Right ventricle myocardium inferior (tissue), 1 donor: ENCODE data around the gene BSN. TPM values are rescaled to one million over a fixed set of nuclear protein-coding genes. Genes with fewer than 3 reads are reported as not detected.

Source experiments
- ATAC-seq: fragments of 200-7000 bp; cut with Tn5 transposase; one replicate; pipeline ENCODE4 v1.9.1; 2020; ENCODE audit warnings: mild to moderate bottlenecking, moderate library complexity
- DNase-seq: peaks from one replicate; pipeline ENCODE4 v3.0.0; 2021; ENCODE audit errors: missing footprints
- intact Hi-C: fragments of 100-400 bp; cut with DNase I; formaldehyde crosslinking; loops from one replicate; pipeline ENCODE4 v1.11.0; 2022
- total RNA-seq: library from RNA; stranded (reverse); fragmentation: NEBNext Ultra II Directional; extraction: Animal tissue kit (Norgen Biotek cat#: 25700); gene quantifications from one replicate; pipeline ENCODE4 v1.2.1, GENCODE V29; 2021
- donor health status: DM: no; HTN: yes; CAD: no; lungs with severe emphysema.

The BSN gene
- total RNA-seq, 1 donor from 2014 or later = 0.27 TPM

DNA sequence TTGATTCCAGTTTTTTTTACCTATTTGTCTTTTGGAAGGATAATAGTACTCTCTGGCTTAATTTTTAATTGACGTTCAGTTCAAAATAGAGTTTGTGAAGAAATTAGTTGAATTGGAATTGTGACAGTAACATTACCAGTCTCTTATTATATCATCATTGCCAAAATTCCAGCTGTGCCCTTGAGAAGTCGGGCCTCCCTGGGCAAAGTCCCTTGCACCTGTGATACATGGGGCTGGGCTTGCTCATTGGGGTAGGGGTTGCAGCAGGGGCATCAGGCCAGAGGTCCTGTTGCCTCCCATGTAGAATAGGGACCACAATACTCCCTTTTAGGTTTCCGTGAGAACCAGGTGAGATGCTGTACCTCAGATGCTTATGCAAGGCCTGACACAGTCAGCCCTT lies 92.0 kb downstream of the BSN start:
- intact Hi-C loops = loop anchor here (5.0 kb wide), 1 partner anchor 94 kb away; the partner anchor contains the start of gene BSN
- no peak for DNase-seq
- ATAC-seq = no peak

- ATAC-seq = peak; percentile 92
Measured at GRCh38 chr3:49647741-49648140, 93.5 kb downstream of the BSN start.

DNA sequence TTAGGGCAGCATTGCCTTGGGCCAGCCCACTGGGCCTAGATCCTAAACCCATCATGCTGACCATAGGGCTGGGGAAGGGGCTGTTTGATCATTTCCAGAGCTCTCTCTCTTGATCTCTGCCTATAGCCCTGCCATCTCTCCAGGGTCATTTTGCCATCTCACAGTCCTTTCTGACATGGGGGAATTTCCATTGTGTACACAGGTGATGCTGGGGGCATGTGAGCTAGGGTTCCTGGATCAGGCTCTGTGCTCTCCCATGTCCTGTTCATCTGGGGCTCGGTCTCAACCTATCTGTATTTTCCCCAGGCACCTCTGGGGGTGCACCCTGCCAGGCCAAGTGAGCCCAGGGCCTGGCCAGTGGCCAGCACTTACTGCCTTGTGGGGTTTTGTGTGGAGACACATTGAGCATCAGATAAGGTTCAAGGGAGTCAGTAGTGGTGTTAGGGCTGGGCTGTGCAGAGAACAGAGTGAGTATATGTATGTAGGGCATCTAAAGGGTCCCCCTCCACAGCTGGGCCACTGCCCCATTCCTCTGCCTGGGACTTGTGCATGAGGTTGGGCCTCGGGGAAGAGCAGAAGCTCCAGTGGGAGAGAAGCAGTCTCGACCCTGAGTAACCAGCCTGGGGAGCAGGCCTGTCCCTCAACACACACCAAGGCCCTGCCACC lies 94.2 kb downstream of the BSN start:
- no peak for DNase-seq
- ATAC-seq = no peak
- intact Hi-C loops = loop anchor here (5.0 kb wide), 1 partner anchor 96 kb away; the partner anchor contains the start of gene BSN

More at GRCh38 chr3:49647741-49648140, 93.5 kb downstream of the BSN start:
- intact Hi-C loops = loop anchor here (5.0 kb wide), 1 partner anchor 95 kb away; the partner anchor contains the start of gene BSN
- DNase-seq = no peak

GRCh38 chr3:49649576-49649975 lies 95.3 kb downstream of the BSN start:
- no peak for ATAC-seq
- intact Hi-C loops = loop anchor here (5.0 kb wide), 1 partner anchor 97 kb away; the partner anchor contains the start of gene BSN
- no peak for DNase-seq

- DNase-seq (no peak), ATAC-seq (no peak)
- intact Hi-C loops = no loop called here
Measured at GRCh38 chr3:49650177-49650576, 95.9 kb downstream of the BSN start.

GRCh38 chr3:49650637-49651036 lies 96.4 kb downstream of the BSN start:
- intact Hi-C loops = no loop called here

GRCh38 chr3:49652218-49652902 lies 98.1 kb downstream of the BSN start:
- ATAC-seq = no peak
- intact Hi-C loops = no loop called here
- DNase-seq = peak; percentile 28

More at GRCh38 chr3:49650637-49651036, 96.4 kb downstream of the BSN start:
- ATAC-seq (no peak), DNase-seq (no peak)

DNA sequence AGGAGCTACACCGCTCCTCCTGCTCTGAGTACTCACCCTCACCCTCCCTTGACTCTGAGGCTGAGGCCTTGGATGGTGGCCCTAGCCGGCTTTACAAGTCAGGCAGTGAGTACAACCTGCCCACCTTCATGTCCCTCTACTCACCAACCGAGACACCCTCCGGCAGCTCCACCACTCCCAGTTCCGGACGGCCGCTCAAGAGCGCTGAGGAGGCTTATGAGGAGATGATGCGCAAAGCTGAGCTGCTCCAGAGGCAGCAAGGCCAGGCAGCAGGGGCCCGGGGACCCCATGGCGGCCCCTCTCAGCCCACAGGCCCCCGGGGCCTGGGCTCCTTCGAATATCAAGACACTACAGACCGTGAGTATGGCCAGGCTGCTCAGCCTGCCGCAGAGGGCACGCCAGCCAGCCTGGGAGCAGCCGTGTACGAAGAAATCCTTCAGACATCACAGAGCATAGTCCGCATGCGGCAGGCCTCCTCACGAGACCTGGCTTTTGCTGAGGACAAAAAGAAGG lies 98.7 kb downstream of the BSN start:
- intact Hi-C loops = no loop called here
- no peak for ATAC-seq
- DNase-seq = peak; percentile 45

GRCh38 chr3:49653621-49654020 lies 99.3 kb downstream of the BSN start:
- intact Hi-C loops = no loop called here
- ATAC-seq = no peak
- peak; percentile 55 for DNase-seq

DNA sequence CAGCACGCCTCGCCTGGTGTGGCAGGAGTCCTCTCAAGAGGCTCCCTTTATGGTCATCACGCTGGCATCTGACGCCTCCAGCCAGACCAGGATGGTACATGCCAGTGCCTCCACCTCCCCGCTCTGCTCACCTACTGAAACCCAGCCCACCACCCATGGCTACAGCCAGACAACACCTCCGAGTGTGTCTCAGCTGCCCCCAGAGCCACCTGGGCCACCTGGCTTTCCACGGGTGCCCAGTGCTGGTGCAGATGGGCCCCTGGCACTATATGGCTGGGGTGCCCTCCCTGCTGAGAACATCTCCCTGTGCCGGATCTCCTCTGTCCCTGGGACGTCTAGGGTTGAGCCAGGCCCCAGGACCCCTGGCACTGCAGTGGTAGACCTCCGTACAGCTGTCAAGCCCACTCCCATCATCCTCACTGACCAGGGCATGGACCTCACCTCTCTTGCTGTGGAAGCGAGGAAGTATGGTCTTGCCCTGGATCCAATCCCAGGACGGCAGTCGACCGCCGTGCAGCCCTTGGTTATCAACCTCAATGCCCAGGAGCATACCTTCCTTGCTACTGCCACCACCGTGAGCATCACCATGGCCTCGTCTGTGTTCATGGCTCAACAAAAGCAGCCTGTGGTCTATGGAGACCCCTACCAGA lies 100.0 kb downstream of the BSN start:
- DNase-seq = no peak
- intact Hi-C loops = no loop called here
- ATAC-seq = no peak

- no peak for DNase-seq
- intact Hi-C loops = no loop called here
- ATAC-seq = no peak
Measured at GRCh38 chr3:49654955-49655556, 100.8 kb downstream of the BSN start.

GRCh38 chr3:49655731-49656285 lies 101.5 kb downstream of the BSN start:
- ATAC-seq = no peak
- intact Hi-C loops = no loop called here

DNA sequence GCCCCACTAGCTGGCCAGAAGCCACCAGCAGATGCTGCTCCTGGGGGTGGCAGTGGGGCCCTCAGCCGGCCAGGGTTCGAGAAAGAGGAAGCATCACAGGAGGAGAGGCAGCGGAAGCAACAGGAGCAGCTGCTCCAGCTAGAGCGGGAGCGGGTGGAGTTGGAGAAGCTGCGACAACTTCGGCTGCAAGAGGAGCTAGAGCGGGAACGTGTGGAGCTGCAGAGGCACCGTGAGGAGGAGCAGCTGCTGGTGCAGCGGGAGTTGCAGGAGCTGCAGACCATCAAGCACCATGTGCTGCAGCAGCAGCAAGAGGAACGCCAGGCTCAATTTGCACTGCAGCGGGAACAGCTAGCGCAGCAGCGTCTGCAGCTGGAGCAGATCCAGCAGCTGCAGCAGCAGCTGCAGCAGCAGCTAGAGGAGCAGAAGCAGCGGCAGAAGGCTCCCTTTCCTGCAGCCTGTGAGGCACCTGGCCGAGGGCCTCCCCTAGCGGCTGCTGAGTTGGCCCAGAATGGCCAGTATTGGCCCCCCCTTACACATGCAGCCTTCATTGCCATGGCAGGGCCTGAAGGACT lies 102.3 kb downstream of the BSN start:
- DNase-seq (peak; percentile 7), ATAC-seq (no peak)
- intact Hi-C loops = no loop called here

More at GRCh38 chr3:49655731-49656285, 101.5 kb downstream of the BSN start:
- DNase-seq = no peak

DNA sequence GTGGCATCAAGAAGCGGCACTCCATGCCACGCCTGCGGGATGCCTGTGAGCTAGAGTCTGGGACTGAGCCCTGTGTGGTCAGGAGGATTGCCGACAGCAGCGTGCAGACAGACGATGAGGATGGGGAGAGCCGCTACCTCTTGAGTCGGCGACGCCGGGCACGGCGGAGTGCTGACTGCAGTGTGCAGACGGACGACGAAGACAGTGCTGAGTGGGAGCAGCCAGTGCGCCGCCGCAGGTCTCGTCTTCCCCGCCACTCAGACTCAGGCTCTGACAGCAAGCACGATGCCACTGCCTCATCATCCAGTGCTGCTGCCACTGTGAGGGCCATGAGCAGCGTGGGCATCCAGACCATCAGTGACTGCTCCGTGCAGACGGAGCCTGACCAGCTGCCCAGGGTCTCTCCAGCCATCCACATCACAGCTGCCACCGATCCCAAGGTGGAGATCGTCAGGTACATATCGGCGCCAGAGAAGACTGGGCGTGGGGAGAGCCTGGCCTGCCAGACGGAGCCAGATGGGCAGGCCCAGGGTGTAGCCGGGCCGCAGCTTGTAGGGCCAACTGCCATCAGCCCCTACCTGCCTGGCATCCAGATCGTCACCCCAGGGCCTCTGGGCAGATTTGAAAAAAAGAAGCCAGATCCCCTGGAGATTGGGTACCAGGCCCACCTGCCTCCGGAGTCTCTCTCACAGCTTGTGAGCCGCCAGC lies 103.1 kb downstream of the BSN start:
- intact Hi-C loops = no loop called here
- ATAC-seq (no peak), DNase-seq (peak; percentile 56)

DNA sequence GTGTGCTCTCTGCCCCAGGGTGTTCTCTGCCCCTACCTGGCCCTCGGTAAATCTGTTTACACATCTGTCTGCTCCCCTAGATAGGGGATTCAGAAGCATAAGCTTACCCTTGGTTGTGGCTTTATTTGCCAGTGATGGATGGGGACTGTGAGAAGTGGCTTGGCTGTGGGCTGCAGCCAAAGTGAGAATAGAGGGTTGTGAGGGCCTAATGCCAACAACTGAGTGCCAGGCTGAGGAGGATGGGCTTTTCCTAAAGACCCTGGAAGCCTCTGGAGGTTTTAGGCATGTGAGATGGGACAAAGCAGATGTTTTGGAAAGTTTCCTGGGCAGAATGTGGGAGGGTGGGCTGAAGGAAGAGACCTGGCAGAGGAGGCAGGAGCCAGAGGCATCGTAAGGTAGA lies 104.4 kb downstream of the BSN start:
- intact Hi-C loops = no loop called here
- no peak for DNase-seq
- ATAC-seq = no peak

- ATAC-seq = no peak
- intact Hi-C loops = no loop called here
- no peak for DNase-seq
Measured at GRCh38 chr3:49659756-49660155, 105.5 kb downstream of the BSN start.

GRCh38 chr3:49661281-49661680 lies 107.0 kb downstream of the BSN start:
- DNase-seq = no peak
- intact Hi-C loops = no loop called here
- no peak for ATAC-seq

- DNase-seq (no peak), ATAC-seq (no peak)
- intact Hi-C loops = no loop called here
Measured at GRCh38 chr3:49662021-49662420, 107.7 kb downstream of the BSN start.
